Coronary artery (tissue), 2 donors: ENCODE data around the gene MBNL2.
A peak's percentile ranks its signal among the peaks of the same experiment; 100 is the strongest.

ENCODE experiments used
- DNase-seq: peaks from one replicate; pipeline ENCODE4 v3.0.0-alpha.2; 2017; ENCODE audit warnings: low spot score
- H3K27ac ChIP-seq, 2 donors: fragments of 200-600 bp; sonication (generic); one replicate each; pipeline ENCODE4 v1.5.1; 2016 to 2019
- H3K4me3 ChIP-seq: fragments of 200-600 bp; sonication (generic); 2 replicates; pipeline ENCODE4 v1.5.1; 2016; ENCODE audit warnings: mild to moderate bottlenecking, moderate library complexity
- CTCF ChIP-seq: fragments of 200-600 bp; sonication (generic); IDR thresholded peaks from one replicate; pipeline ENCODE4 v1.5.1; 2019; ENCODE audit warnings: antibody characterized with exemption

The MBNL2 gene

GRCh38 chr13:97354808-97355207, 132.7 kb downstream of the MBNL2 start:
- Histone ChIP-seq H3K4me3 (no peak overlapping the region), H3K27ac (no peak overlapping the region)
- no peak for DNase-seq
- TF ChIP-seq CTCF: no peak

DNA sequence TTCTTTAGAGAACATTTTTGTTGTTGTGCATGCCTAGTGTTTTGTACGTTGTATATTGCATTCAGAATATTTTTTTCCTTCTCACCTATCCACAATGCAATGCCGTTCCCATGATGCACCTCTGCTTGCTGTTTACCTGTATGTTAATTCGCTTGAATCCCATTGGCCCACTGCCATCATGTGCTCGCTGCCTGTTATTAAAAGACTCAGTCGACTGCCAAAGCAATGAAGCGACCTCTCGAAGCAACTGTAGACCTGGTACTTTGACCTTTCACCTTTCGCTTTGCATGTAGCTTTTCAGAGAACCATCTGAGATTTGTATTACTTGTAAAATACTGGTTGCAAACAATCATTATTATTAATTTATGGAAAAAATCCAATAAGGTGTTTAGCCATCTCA, 134.5 kb downstream of the MBNL2 start:
- H3K27ac ChIP-seq: no peak overlapping the region
- DNase-seq: no peak

GRCh38 chr13:97359181-97360057, 137.3 kb downstream of the MBNL2 start:
- DNase-seq: no peak
- H3K27ac ChIP-seq: peak overlapping the region in 1 of 2 donors; percentile 44
- no peak overlapping the region for H3K4me3 ChIP-seq
- TF ChIP-seq CTCF: peak; percentile 70

More for the DNA sequence above, 134.5 kb downstream of the MBNL2 start:
- no peak overlapping the region for H3K4me3 ChIP-seq
- no peak for TF ChIP-seq CTCF

DNA sequence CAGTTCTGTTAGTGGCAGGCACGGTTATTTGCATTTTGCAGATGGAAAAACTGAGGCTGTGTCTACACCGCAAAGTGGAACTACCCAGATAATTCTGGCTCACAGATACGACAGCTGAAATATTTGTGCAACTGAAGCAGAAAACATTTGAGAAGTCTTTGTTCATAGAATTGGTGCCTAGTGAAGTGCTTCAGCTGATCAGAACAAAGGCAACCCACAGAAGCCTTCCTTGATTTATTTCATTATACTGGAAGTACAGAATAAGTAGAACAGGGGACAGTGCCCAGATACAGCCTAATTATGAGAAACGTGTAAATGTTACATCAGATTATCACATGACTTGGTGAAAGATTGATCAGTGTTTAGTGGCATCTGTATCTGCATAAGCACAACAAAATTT, 138.5 kb downstream of the MBNL2 start:
- DNase-seq: no peak
- no peak overlapping the region for H3K27ac ChIP-seq
- no peak for TF ChIP-seq CTCF
- no peak overlapping the region for H3K4me3 ChIP-seq

DNA sequence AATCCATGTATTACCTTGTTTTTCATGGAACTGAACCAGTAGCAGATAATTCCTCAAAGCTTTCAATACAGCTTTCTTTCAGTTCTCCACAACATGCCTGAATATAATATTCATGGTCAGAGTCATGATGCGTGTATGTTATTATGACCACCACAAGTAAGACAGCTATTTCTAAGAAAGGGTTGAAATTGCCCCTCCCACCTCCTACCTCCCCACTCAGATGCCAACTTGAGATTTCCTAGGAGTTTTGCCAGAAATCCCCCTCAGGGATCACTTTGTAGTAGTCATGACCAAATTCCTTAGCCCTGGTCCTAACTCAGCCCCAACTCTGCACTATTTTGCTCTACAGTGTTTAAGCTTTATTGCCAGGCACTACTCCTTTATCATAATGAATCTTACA, 141.9 kb downstream of the MBNL2 start:
- TF ChIP-seq CTCF: no peak
- no peak for DNase-seq
- H3K27ac ChIP-seq: no peak overlapping the region
- H3K4me3 ChIP-seq: no peak overlapping the region

- no peak overlapping the region for H3K4me3 ChIP-seq
- TF ChIP-seq CTCF: no peak
- no peak for DNase-seq
- no peak overlapping the region for H3K27ac ChIP-seq
Observed at GRCh38 chr13:97364827-97365226, 142.7 kb downstream of the MBNL2 start.

DNA sequence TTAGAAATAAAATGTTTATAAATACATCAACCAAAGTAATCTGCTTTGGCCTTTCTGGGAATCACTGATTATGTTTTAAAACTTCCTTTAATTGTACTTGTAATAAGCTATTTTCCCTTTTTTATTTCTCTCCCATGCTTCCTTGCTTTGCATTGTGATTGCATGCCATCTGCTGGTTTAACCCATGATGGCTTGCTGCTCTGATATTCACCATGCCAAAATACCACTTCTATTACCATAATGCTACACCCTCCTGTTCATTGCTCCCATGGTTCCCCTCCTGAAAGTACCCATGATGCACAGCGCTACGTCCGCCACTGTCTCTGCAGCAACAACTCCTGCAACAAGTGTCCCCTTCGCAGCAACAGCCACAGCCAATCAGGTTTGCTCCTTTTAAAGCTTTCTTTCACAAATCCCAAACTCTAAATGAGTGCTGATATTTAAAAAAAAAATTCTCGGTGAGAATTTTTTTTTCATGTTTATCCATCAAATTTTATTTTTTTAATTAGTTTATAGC, 144.1 kb downstream of the MBNL2 start:
- no peak for DNase-seq
- Histone ChIP-seq H3K4me3 (no peak overlapping the region), H3K27ac (no peak overlapping the region)
- TF ChIP-seq CTCF: no peak
